BLaER1 treated with 17β-estradiol and CSF1 and Interleukin-3, amounts not matched to agents 10 nM and 100 nM (cell line): ENCODE results near the gene IRF6.
A peak's percentile ranks its signal among the peaks of the same experiment; 100 is the strongest.

Experiments
- H3K27ac ChIP-seq, 11 experiments: shearing (Covaris generic); formaldehyde crosslinking; 2 replicates each; pipeline ENCODE4 v1.8.1; 2022
- H3K27me3 ChIP-seq, 11 experiments: shearing (Covaris generic); formaldehyde crosslinking; 2 replicates each; pipeline ENCODE4 v1.8.1; 2022
- H3K36me3 ChIP-seq, 11 experiments: shearing (Covaris generic); formaldehyde crosslinking; 2 replicates each; pipeline ENCODE4 v1.8.1; 2022
- H3K4me1 ChIP-seq, 10 experiments: shearing (Covaris generic); formaldehyde crosslinking; 2 replicates each; pipeline ENCODE4 v1.8.1; 2022
- H3K4me2 ChIP-seq, 11 experiments: shearing (Covaris generic); formaldehyde crosslinking; 2 replicates each; pipeline ENCODE4 v1.8.1; 2022
- H3K4me3 ChIP-seq, 10 experiments: shearing (Covaris generic); formaldehyde crosslinking; 2 replicates each; pipeline ENCODE4 v1.8.1; 2022
- H3K9ac ChIP-seq, 11 experiments: shearing (Covaris generic); formaldehyde crosslinking; 2 replicates each; pipeline ENCODE4 v1.8.1; 2022
- H3K9me3 ChIP-seq, 11 experiments: shearing (Covaris generic); formaldehyde crosslinking; replicated peaks in 1 of 11; 2 replicates each; pipeline ENCODE4 v1.8.1; 2022
- H4K20me1 ChIP-seq, 11 experiments: shearing (Covaris generic); formaldehyde crosslinking; 2 replicates each; pipeline ENCODE4 v1.8.1; 2022
- Cebpa-rat ChIP-seq, 11 experiments: shearing (Covaris generic); IDR thresholded peaks; 2 replicates each; pipeline ENCODE4 v1.8.1; 2022

IRF6 gene

DNA sequence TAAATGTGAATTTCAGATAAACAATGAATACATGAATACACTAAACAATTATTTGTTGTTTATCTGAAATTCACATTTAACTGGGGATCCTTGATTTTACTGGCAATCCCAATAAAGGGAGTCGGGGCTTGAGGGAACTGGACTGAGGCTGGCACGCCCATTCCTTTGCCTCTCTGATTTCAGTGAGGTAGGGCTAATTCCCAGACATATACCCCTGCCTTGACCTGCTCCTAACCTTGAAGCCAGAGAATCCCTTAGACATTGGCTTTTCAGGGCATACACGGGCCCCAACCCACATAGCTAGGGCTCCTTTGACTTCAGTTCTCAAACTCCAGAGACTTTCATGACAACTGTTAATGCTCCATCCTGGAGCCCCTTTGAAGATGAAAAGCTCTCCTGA, 11.0 kb upstream of the IRF6 start:
- Histone ChIP-seq H3K27ac (no peak overlapping the region), H3K4me3 (no peak overlapping the region), H3K36me3 (no peaks in the 10 kb centered on the region), H3K27me3 (no peaks in the 10 kb centered on the region), H3K4me1 (peaks cover 0 to 12% (median 0%) of the 10 kb centered on the region in 10 experiments; a peak in 6 of 20 replicates), H3K9ac (no peak overlapping the region), H3K9me3 (no peaks in the 10 kb centered on the region), H4K20me1 (no peaks in the 10 kb centered on the region), H3K4me2 (no peak overlapping the region)
- no peak for TF ChIP-seq Cebpa-rat (IDR thresholded peaks at IDR 0.05)

DNA sequence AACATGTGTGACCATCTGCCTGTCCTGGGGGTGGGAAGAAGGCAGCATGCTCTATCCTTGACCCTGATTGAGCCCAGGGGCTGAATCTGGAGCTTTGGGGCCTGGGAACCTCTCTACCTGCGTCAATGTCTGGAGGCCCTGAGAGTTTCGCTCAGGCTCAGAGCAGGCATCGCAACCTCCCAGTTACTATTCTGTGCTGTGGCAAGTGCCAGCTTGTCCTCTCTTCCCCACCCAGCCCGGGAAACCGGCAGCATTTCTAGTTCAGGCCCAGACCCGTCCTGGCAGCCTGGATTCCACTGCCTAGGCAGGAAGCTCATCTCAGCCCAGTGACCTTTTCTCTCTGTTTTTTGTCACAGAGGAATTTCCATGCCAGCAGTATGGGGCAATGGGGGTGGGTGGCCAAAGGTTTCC, 10.0 kb upstream of the IRF6 start:
- no peaks in the 10 kb centered on the region for H4K20me1 ChIP-seq
- peaks cover 0 to 12% (median 0%) of the 10 kb centered on the region in 10 experiments; a peak in 6 of 20 replicates for H3K4me1 ChIP-seq
- no peaks in the 10 kb centered on the region for H3K36me3 ChIP-seq
- H3K27ac ChIP-seq = no peak overlapping the region
- H3K9me3 ChIP-seq = no peaks in the 10 kb centered on the region
- H3K27me3 ChIP-seq = no peaks in the 10 kb centered on the region
- TF ChIP-seq Cebpa-rat (IDR thresholded peaks at IDR 0.05) = no peak
- no peak overlapping the region for H3K4me3 ChIP-seq
- no peak overlapping the region for H3K9ac ChIP-seq
- H3K4me2 ChIP-seq = no peak overlapping the region

DNA sequence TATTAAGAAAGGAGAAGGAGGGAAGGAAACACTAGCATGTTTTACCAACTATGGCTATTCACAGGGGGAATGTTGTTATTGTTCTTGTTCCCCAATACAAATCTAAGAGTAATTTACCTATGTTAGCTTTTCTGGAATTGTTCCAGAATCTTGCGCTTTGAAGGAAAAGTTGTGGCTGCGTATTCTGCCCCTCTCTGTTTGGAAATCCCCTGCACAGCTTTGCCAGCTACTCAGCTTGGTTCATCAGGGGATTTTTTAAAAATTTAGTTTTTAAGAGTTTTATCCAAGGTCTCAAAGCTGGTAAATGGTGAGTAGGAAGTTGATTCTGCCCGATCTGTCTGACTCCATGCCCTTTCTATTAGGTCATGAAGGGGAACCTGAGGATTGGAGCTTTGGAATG, 9.5 kb upstream of the IRF6 start:
- Histone ChIP-seq H3K27me3 (no peaks in the 10 kb centered on the region), H4K20me1 (no peaks in the 10 kb centered on the region), H3K4me1 (peaks cover 0 to 12% (median 0%) of the 10 kb centered on the region in 10 experiments; a peak in 6 of 20 replicates), H3K9me3 (no peaks in the 10 kb centered on the region), H3K4me3 (no peak overlapping the region), H3K4me2 (no peak overlapping the region), H3K9ac (no peak overlapping the region), H3K36me3 (no peaks in the 10 kb centered on the region), H3K27ac (no peak overlapping the region)
- TF ChIP-seq Cebpa-rat (IDR thresholded peaks at IDR 0.05) = no peak

GRCh38 chr1:209813902-209814301, 8.0 kb upstream of the IRF6 start:
- H3K27ac ChIP-seq = no peak overlapping the region
- peaks cover 0 to 14% (median under 1%) of the 10 kb centered on the region in 10 experiments; a peak in 8 of 20 replicates for H3K4me1 ChIP-seq
- no peaks in the 10 kb centered on the region for H3K9me3 ChIP-seq
- H3K27me3 ChIP-seq = no peaks in the 10 kb centered on the region
- no peak for TF ChIP-seq Cebpa-rat (IDR thresholded peaks at IDR 0.05)
- H3K4me3 ChIP-seq = no peak overlapping the region
- no peaks in the 10 kb centered on the region for H3K36me3 ChIP-seq
- H3K9ac ChIP-seq = no peak overlapping the region
- H3K4me2 ChIP-seq = no peak overlapping the region
- no peaks in the 10 kb centered on the region for H4K20me1 ChIP-seq

DNA sequence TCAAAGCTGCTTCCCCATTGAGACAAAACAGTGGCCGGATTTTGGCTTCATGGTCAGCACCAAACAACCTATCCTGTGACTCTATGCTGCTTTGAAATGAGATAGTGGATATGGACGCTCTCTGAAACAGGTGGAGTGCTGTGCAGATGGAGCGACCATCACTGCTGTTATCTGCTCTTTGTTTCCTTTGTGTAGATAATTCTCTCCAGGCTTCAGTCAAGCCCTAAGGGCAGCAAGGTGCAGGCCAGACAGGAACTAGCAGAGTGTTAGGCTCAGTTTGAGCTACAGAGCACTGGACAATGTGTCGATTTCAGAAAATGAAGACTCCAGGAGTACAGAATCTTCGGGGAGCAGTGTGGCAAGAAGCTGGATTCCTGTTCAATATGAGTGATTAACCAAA, 4.8 kb upstream of the IRF6 start:
- Histone ChIP-seq H3K4me3 (no peak overlapping the region), H3K27ac (no peak overlapping the region), H3K4me1 (peaks cover 0 to 44% (median 5%) of the 10 kb centered on the region in 10 experiments; a peak in 11 of 20 replicates), H3K27me3 (no peaks in the 10 kb centered on the region), H3K9me3 (peaks cover 0 to 5% (median 4%) of the 10 kb centered on the region in 11 experiments; a peak in 8 of 22 replicates), H3K9ac (no peak overlapping the region), H3K36me3 (no peaks in the 10 kb centered on the region), H3K4me2 (no peak overlapping the region), H4K20me1 (no peaks in the 10 kb centered on the region)
- TF ChIP-seq Cebpa-rat (IDR thresholded peaks at IDR 0.05) = no peak

- H3K4me3 ChIP-seq = no peak overlapping the region
- H3K9ac ChIP-seq = no peak overlapping the region
- H3K9me3 ChIP-seq = peaks cover 0 to 8% (median 6%) of the 10 kb centered on the region in 11 experiments; a peak in 8 of 22 replicates
- H3K4me1 ChIP-seq = peaks cover 0 to 34% (median under 1%) of the 10 kb centered on the region in 10 experiments; a peak in 8 of 20 replicates
- no peak overlapping the region for H3K27ac ChIP-seq
- no peaks in the 10 kb centered on the region for H3K36me3 ChIP-seq
- no peak for TF ChIP-seq Cebpa-rat (IDR thresholded peaks at IDR 0.05)
- no peaks in the 10 kb centered on the region for H4K20me1 ChIP-seq
- no peak overlapping the region for H3K4me2 ChIP-seq
- H3K27me3 ChIP-seq = no peaks in the 10 kb centered on the region
Measured at GRCh38 chr1:209809611-209810010, 3.7 kb upstream of the IRF6 start.

- Histone ChIP-seq H3K4me2 (peak overlapping the region in 4 of 11 experiments; percentile 16 to 65 (median 52); a peak in 6 of 22 replicates), H3K36me3 (no peaks in the 10 kb centered on the region), H3K4me3 (no peak overlapping the region), H3K9me3 (peaks cover 0 to 8% (median 6%) of the 10 kb centered on the region in 11 experiments; a peak in 8 of 22 replicates), H3K27me3 (no peaks in the 10 kb centered on the region), H3K4me1 (peaks cover 0 to 34% (median 0%) of the 10 kb centered on the region in 10 experiments; a peak in 7 of 20 replicates), H4K20me1 (no peaks in the 10 kb centered on the region), H3K27ac (no peak overlapping the region), H3K9ac (no peak overlapping the region)
- TF ChIP-seq Cebpa-rat (IDR thresholded peaks at IDR 0.05) = no peak
Measured at GRCh38 chr1:209808059-209808581, 2.2 kb upstream of the IRF6 start.

DNA sequence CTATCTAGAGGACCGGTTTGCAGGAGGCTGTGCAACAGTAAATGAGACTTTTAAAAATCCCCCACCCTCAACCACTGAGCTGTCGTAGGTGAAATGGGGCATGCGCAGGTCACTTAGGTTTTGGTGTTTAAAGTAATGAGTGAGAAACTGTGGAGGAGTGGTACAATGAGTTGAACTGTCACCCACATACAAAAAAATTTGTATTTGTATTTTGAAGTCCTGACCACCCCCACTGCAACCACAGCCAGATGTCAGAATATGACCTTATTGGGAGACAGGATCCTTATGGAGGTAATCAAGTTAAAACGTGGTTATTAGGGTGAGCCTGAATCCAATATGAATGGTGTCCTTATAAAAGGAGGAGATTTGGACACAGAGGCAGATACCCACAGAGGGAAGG, 1.6 kb upstream of the IRF6 start:
- H3K36me3 ChIP-seq = no peaks in the 10 kb centered on the region
- peaks cover 0 to 8% (median 6%) of the 10 kb centered on the region in 11 experiments; a peak in 8 of 22 replicates for H3K9me3 ChIP-seq
- H3K27ac ChIP-seq = no peak overlapping the region
- H3K4me1 ChIP-seq = peaks cover 0 to 34% (median 0%) of the 10 kb centered on the region in 10 experiments; a peak in 7 of 20 replicates
- H3K4me2 ChIP-seq = peak overlapping the region in 3 of 11 experiments; percentile 48 to 65 (median 55); a peak in 6 of 22 replicates
- no peak overlapping the region for H3K9ac ChIP-seq
- no peak for TF ChIP-seq Cebpa-rat (IDR thresholded peaks at IDR 0.05)
- no peak overlapping the region for H3K4me3 ChIP-seq
- H3K27me3 ChIP-seq = no peaks in the 10 kb centered on the region
- H4K20me1 ChIP-seq = no peaks in the 10 kb centered on the region

- Histone ChIP-seq H3K36me3 (no peaks in the 10 kb centered on the region), H3K9ac (no peak overlapping the region), H3K4me2 (no peak overlapping the region), H3K27me3 (no peaks in the 10 kb centered on the region), H3K27ac (no peak overlapping the region), H3K9me3 (peaks cover 0 to 8% (median 6%) of the 10 kb centered on the region in 11 experiments; a peak in 8 of 22 replicates), H4K20me1 (no peaks in the 10 kb centered on the region), H3K4me1 (peaks cover 0 to 34% (median 0%) of the 10 kb centered on the region in 10 experiments; a peak in 7 of 20 replicates), H3K4me3 (no peak overlapping the region)
- TF ChIP-seq Cebpa-rat (IDR thresholded peaks at IDR 0.05) = no peak
Measured at GRCh38 chr1:209805341-209805781, 581 bp downstream of the IRF6 start.

- no peak overlapping the region for H3K9ac ChIP-seq
- no peaks in the 10 kb centered on the region for H3K27me3 ChIP-seq
- H3K36me3 ChIP-seq = no peaks in the 10 kb centered on the region
- no peak overlapping the region for H3K27ac ChIP-seq
- H3K9me3 ChIP-seq = peaks cover 0 to 8% (median 6%) of the 10 kb centered on the region in 11 experiments; a peak in 8 of 22 replicates
- H3K4me2 ChIP-seq = no peak overlapping the region
- no peak overlapping the region for H3K4me3 ChIP-seq
- H3K4me1 ChIP-seq = peaks cover 0 to 27% (median 0%) of the 10 kb centered on the region in 10 experiments; a peak in 7 of 20 replicates
- no peaks in the 10 kb centered on the region for H4K20me1 ChIP-seq
- TF ChIP-seq Cebpa-rat (IDR thresholded peaks at IDR 0.05) = no peak
Measured at GRCh38 chr1:209803568-209803967, 2.4 kb downstream of the IRF6 start.
